ENCODE results near the gene MAPK10.

- TF ChIP-seq, protein P1, sequence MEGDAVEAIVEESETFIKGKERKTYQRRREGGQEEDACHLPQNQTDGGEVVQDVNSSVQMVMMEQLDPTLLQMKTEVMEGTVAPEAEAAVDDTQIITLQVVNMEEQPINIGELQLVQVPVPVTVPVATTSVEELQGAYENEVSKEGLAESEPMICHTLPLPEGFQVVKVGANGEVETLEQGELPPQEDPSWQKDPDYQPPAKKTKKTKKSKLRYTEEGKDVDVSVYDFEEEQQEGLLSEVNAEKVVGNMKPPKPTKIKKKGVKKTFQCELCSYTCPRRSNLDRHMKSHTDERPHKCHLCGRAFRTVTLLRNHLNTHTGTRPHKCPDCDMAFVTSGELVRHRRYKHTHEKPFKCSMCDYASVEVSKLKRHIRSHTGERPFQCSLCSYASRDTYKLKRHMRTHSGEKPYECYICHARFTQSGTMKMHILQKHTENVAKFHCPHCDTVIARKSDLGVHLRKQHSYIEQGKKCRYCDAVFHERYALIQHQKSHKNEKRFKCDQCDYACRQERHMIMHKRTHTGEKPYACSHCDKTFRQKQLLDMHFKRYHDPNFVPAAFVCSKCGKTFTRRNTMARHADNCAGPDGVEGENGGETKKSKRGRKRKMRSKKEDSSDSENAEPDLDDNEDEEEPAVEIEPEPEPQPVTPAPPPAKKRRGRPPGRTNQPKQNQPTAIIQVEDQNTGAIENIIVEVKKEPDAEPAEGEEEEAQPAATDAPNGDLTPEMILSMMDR (conservative IDR thresholded peaks at IDR 0.05) = peak; percentile 74
- TF ChIP-seq ZFX (IDR thresholded peaks at IDR 0.05) = no peak
Measured at GRCh38 chr4:86043755-86044592, 315.9 kb downstream of the MAPK10 start.

Data from C4-2B (cell line).